ENCODE results near the gene SLC25A26. TPM values are rescaled to one million over a fixed set of nuclear protein-coding genes. Genes with fewer than 3 reads are reported as not detected.

SLC25A26 gene
- total RNA-seq, 1 donor from 2014 or later, result 13.1 TPM

DNA sequence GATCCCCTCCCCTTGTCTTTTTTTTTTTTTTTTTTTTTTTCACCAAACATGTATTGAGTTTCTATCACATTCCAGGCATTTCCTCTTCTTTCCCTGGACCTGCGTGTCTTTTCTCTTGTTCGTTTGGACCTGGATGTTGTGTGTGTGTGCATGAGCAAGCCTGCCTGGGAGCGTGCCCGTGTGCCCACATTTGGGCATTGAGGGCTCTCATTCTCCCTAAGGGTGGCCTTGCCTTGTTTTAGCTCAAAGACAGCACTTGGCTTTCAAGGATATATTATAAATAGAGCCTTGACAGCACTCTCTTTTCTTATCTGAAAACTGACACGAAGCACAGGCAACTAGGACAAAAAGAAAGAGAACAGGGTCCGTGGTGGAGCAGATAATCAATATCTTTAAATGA, 39.0 kb upstream of the SLC25A26 start:
- TF ChIP-seq, protein P1, sequence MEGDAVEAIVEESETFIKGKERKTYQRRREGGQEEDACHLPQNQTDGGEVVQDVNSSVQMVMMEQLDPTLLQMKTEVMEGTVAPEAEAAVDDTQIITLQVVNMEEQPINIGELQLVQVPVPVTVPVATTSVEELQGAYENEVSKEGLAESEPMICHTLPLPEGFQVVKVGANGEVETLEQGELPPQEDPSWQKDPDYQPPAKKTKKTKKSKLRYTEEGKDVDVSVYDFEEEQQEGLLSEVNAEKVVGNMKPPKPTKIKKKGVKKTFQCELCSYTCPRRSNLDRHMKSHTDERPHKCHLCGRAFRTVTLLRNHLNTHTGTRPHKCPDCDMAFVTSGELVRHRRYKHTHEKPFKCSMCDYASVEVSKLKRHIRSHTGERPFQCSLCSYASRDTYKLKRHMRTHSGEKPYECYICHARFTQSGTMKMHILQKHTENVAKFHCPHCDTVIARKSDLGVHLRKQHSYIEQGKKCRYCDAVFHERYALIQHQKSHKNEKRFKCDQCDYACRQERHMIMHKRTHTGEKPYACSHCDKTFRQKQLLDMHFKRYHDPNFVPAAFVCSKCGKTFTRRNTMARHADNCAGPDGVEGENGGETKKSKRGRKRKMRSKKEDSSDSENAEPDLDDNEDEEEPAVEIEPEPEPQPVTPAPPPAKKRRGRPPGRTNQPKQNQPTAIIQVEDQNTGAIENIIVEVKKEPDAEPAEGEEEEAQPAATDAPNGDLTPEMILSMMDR (IDR thresholded peaks at IDR 0.05), result no peak
- DNase-seq (ENCODE audit: low spot score), result no peak
- Mint-ChIP-seq H3K27me3 (ENCODE audit: low read depth) (peaks cover 7% of the 10 kb centered on the region), H3K36me3 (ENCODE audit: low read depth) (no peaks in the 10 kb centered on the region), H3K27ac (ENCODE audit: unreplicated experiment) (no peak overlapping the region), H3K4me3 (ENCODE audit: unreplicated experiment) (no peak overlapping the region), H3K9me3 (ENCODE audit: low read depth) (no peaks in the 10 kb centered on the region), H3K4me1 (ENCODE audit: low read depth) (no peaks in the 10 kb centered on the region)

DNA sequence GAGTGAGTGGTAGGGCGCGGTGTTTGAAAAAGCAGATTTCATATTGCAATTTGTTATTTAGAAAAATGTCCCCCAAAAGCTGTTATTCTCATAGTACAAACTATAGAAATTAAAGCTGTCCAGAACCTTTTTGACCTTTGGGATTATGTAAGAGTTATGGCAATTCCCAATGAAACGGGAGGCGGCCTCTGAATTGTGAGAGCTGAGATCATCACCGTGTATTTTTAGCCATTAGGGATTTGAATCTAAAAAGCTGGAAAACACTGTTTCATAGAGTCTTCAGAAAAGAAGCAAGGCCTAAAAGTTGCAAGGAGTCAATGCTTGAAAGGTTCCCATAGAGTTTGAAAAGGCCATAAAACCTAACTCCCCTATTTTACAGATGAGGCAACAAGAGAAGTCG, 38.6 kb upstream of the SLC25A26 start:
- peaks cover 4% of the 10 kb centered on the region for H3K27me3 Mint-ChIP-seq (ENCODE audit: low read depth)
- DNase-seq (ENCODE audit: low spot score), result no peak
- no peaks in the 10 kb centered on the region for H3K4me1 Mint-ChIP-seq (ENCODE audit: low read depth)
- TF ChIP-seq, protein P1 (IDR thresholded peaks at IDR 0.05), result no peak
- H3K27ac Mint-ChIP-seq (ENCODE audit: unreplicated experiment), result no peak overlapping the region
- H3K4me3 Mint-ChIP-seq (ENCODE audit: unreplicated experiment), result no peak overlapping the region
- H3K36me3 Mint-ChIP-seq (ENCODE audit: low read depth), result no peaks in the 10 kb centered on the region
- no peaks in the 10 kb centered on the region for H3K9me3 Mint-ChIP-seq (ENCODE audit: low read depth)

DNA sequence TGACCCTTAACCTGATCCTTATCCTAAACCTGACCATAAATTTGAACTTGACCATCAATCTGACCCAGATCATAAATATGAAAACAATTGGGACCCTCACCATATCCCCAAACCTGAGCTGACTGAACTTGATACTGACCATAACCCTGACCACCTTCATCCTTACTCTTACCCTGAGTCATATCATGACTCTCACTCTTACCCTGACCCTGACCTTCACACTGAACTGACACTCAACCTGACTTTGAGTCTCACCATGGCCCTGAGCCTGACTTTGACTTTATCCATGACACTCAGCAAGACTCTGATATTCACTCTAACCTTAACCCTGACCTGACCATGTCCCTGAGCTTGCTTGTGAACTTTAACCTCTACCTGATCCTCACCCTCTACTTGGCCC, 34.3 kb upstream of the SLC25A26 start:
- H3K27me3 Mint-ChIP-seq (ENCODE audit: low read depth), result peaks cover 2% of the 10 kb centered on the region
- TF ChIP-seq, protein P1 (IDR thresholded peaks at IDR 0.05), result no peak
- no peak overlapping the region for H3K4me3 Mint-ChIP-seq (ENCODE audit: unreplicated experiment)
- no peak overlapping the region for H3K27ac Mint-ChIP-seq (ENCODE audit: unreplicated experiment)
- no peaks in the 10 kb centered on the region for H3K4me1 Mint-ChIP-seq (ENCODE audit: low read depth)
- no peak for DNase-seq (ENCODE audit: low spot score)
- H3K36me3 Mint-ChIP-seq (ENCODE audit: low read depth), result no peaks in the 10 kb centered on the region
- no peaks in the 10 kb centered on the region for H3K9me3 Mint-ChIP-seq (ENCODE audit: low read depth)

DNA sequence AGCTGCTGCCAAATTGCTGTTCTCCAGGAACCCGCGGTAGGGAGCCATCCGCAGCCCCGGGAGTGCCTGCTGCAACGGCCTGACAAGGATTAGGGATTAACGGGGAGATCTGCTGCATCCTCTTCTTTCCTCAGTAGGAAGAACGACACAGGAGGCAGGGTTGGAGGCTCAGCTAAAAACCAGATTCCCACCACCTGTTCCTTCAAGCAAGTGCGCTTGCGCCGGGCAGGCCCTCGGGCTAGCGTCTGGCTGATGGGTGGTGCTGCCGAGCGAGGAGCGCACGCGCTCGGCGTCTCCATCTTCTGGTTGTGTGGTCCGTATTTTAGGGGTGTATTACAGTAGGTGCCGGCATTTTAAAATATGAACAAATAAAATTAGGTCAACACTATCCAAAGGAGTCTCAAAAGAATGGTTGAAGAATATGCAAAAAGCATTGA, 25.4 kb upstream of the SLC25A26 start:
- Mint-ChIP-seq H3K4me1 (ENCODE audit: low read depth) (peaks cover 4% of the 10 kb centered on the region), H3K36me3 (ENCODE audit: low read depth) (no peaks in the 10 kb centered on the region), H3K4me3 (ENCODE audit: unreplicated experiment) (peak overlapping the region; percentile 66), H3K27me3 (ENCODE audit: low read depth) (peaks cover 21% of the 10 kb centered on the region), H3K9me3 (ENCODE audit: low read depth) (no peaks in the 10 kb centered on the region), H3K27ac (ENCODE audit: unreplicated experiment) (no peak overlapping the region)
- no peak for DNase-seq (ENCODE audit: low spot score)
- TF ChIP-seq, protein P1 (IDR thresholded peaks at IDR 0.05), result peak; percentile 71

DNA sequence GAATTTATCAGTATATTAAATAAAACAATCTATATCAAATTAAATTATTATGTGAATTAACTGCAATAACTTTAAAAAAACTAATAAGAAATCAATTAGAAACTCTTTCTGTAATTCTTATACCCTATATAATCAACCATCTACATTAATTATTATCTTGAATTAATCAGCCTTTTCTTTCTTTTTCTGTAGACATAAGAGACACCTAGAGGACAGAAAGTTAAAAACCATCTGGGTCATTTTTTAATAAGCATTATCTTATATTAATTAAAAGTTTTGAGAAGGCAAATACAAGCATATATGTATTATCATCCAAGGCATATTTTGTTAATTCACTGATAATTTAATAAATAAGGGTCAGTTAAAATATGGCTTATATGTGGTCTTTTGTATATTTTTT, 24.2 kb upstream of the SLC25A26 start:
- Mint-ChIP-seq H3K4me1 (ENCODE audit: low read depth) (peaks cover 4% of the 10 kb centered on the region), H3K9me3 (ENCODE audit: low read depth) (no peaks in the 10 kb centered on the region), H3K27me3 (ENCODE audit: low read depth) (peaks cover 19% of the 10 kb centered on the region), H3K36me3 (ENCODE audit: low read depth) (no peaks in the 10 kb centered on the region), H3K27ac (ENCODE audit: unreplicated experiment) (no peak overlapping the region), H3K4me3 (ENCODE audit: unreplicated experiment) (no peak overlapping the region)
- no peak for DNase-seq (ENCODE audit: low spot score)
- TF ChIP-seq, protein P1 (IDR thresholded peaks at IDR 0.05), result peak; percentile 87
